Esophagus muscularis mucosa (tissue), 4 donors: Measurements from ENCODE around the gene ELFN1. TPM values are rescaled to one million over a fixed set of nuclear protein-coding genes. Genes with fewer than 3 reads are reported as not detected.

Experiments used
- DNase-seq: peaks from one replicate; pipeline ENCODE4 v3.0.0-alpha.2; 2017; ENCODE audit errors: extremely low spot score
- H3K27ac ChIP-seq, 4 donors: fragments of 200-600 bp; sonication (generic); replicated peaks in 1 of 4; 1 replicate in 3 of 4; 2 replicates in 1 of 4; pipeline ENCODE4 v1.5.1; 2016 to 2019; ENCODE audit warnings: mild to moderate bottlenecking in 1 of 4
- H3K27me3 ChIP-seq, 4 donors: fragments of 200-600 bp; sonication (generic); one replicate each; pipeline versions ENCODE4 v1.5.1 to v1.6.0; 2016 to 2019
- H3K36me3 ChIP-seq, 4 donors: fragments of 200-600 bp; sonication (generic); one replicate each; pipeline ENCODE4 v1.5.1; 2016 to 2019
- H3K4me1 ChIP-seq, 4 donors: fragments of 200-600 bp; sonication (generic); one replicate each; pipeline ENCODE4 v1.5.1; 2016 to 2019
- H3K4me3 ChIP-seq, 4 donors: fragments of 200-600 bp; sonication (generic); 1 replicate in 2 of 4; 2 replicates in 2 of 4; pipeline ENCODE4 v1.5.1; 2016 to 2019; ENCODE audit warnings: mild to moderate bottlenecking in 4 of 4, moderate library complexity in 1 of 4
- H3K9me3 ChIP-seq, 4 donors: fragments of 200-600 bp; sonication (generic); 1 replicate in 3 of 4; 2 replicates in 1 of 4; pipeline ENCODE4 v1.5.1; 2016 to 2019
- CTCF ChIP-seq, 3 experiments: fragments of 200-600 bp in 2 of 3; fragments of 450-650 bp in 1 of 3; sonication (generic) in 2 of 3; IDR thresholded peaks; one replicate each; pipeline ENCODE4 v1.5.1; 2017 to 2019; ENCODE audit warnings: antibody characterized with exemption in 3 of 3, mild to moderate bottlenecking in 2 of 3, moderate library complexity in 1 of 3
- EP300 ChIP-seq: sonication (generic); formaldehyde crosslinking; IDR thresholded peaks from one replicate; pipeline ENCODE4 v1.6.1; 2017; ENCODE audit warnings: antibody characterized with exemption
- POLR2A ChIP-seq: fragments of 450-650 bp; IDR thresholded peaks from one replicate; pipeline ENCODE4 v1.6.1; 2017; ENCODE audit warnings: antibody characterized with exemption, moderate library complexity, mild to moderate bottlenecking, low read depth
- POLR2AphosphoS5 ChIP-seq, 2 donors: sonication (generic); formaldehyde crosslinking; IDR thresholded peaks; one replicate each; pipeline ENCODE4 v1.6.1; 2017; ENCODE audit warnings: antibody characterized with exemption in 2 of 2
- WGBS: methylation state at CpG from one replicate; pipeline ENCODE4 v1.1.5; 2018; 5-methylcytosine and 5-hydroxymethylcytosine counted together
- intact Hi-C: fragments of 100-400 bp; cut with DNase I; formaldehyde crosslinking; loops from one replicate; pipeline ENCODE4 v1.15.1; 2023
- total RNA-seq, 4 donors: library from RNA; depleted of rRNA; stranded (reverse); fragments of >200 nt; gene quantifications; one replicate each; pipeline versions ENCODE4 v1.1.0 to v1.2.1, GENCODE V29; 2016

The ELFN1 gene
- total RNA-seq, 4 donors from 2014 or later, result 0.86 to 3.3 (median 1.9) TPM

- 49% methylated on average over 7 of the region's 7 CpGs for WGBS
- Histone ChIP-seq H3K27me3 (peaks cover 0 to 53% (median 4%) of the 10 kb centered on the region in 4 donors), H3K9me3 (peaks cover 0 to 52% (median 44%) of the 10 kb centered on the region in 4 donors), H3K27ac (no peak overlapping the region), H3K4me3 (no peak overlapping the region), H3K36me3 (no peaks in the 10 kb centered on the region), H3K4me1 (no peaks in the 10 kb centered on the region)
- TF ChIP-seq POLR2A (no peak), CTCF (IDR thresholded peaks at IDR 0.05) (no peak), EP300 (no peak), POLR2AphosphoS5 (IDR thresholded peaks at IDR 0.05) (no peak)
- DNase-seq, result no peak
- intact Hi-C loops, result no loop called here
Observed at GRCh38 chr7:1632506-1632905, 37.6 kb upstream of the ELFN1 start.

- no peak for DNase-seq
- Histone ChIP-seq H3K27ac (no peak overlapping the region), H3K4me1 (no peaks in the 10 kb centered on the region), H3K36me3 (no peaks in the 10 kb centered on the region), H3K9me3 (peaks cover 0 to 58% (median 50%) of the 10 kb centered on the region in 4 donors), H3K27me3 (peaks cover 0 to 57% (median 4%) of the 10 kb centered on the region in 4 donors), H3K4me3 (no peak overlapping the region)
- TF ChIP-seq POLR2AphosphoS5 (IDR thresholded peaks at IDR 0.05) (no peak), POLR2A (no peak), EP300 (no peak), CTCF (IDR thresholded peaks at IDR 0.05) (no peak)
- intact Hi-C loops, result no loop called here
- 64% methylated on average over 14 of the region's 15 CpGs for WGBS
Observed at GRCh38 chr7:1632916-1633785, 36.9 kb upstream of the ELFN1 start.

- no peak overlapping the region for H3K4me3 ChIP-seq
- H3K27ac ChIP-seq, result no peak overlapping the region
- intact Hi-C loops, result no loop called here
- H3K36me3 ChIP-seq, result no peaks in the 10 kb centered on the region
- H3K4me1 ChIP-seq, result no peaks in the 10 kb centered on the region
- peaks cover 0 to 47% (median 37%) of the 10 kb centered on the region in 4 donors for H3K9me3 ChIP-seq
- WGBS, result 100% methylated on average over 1 of the region's 1 CpG
- TF ChIP-seq EP300 (no peak), POLR2A (no peak), POLR2AphosphoS5 (IDR thresholded peaks at IDR 0.05) (no peak), CTCF (IDR thresholded peaks at IDR 0.05) (no peak)
- peaks cover 0 to 63% (median 4%) of the 10 kb centered on the region in 4 donors for H3K27me3 ChIP-seq
- DNase-seq, result no peak
Observed at GRCh38 chr7:1635401-1635800, 34.7 kb upstream of the ELFN1 start.

GRCh38 chr7:1637155-1637554 lies 32.9 kb upstream of the ELFN1 start:
- Histone ChIP-seq H3K27me3 (peaks cover 0 to 67% (median 5%) of the 10 kb centered on the region in 4 donors), H3K36me3 (no peaks in the 10 kb centered on the region), H3K4me3 (no peak overlapping the region), H3K4me1 (no peaks in the 10 kb centered on the region), H3K9me3 (peaks cover 0 to 47% (median 37%) of the 10 kb centered on the region in 4 donors), H3K27ac (no peak overlapping the region)
- 95% methylated on average over 2 of the region's 2 CpGs for WGBS
- no peak for TF ChIP-seq CTCF (IDR thresholded peaks at IDR 0.05)
- TF ChIP-seq POLR2AphosphoS5 (IDR thresholded peaks at IDR 0.05), result no peak
- TF ChIP-seq EP300, result no peak
- no peak for TF ChIP-seq POLR2A
- intact Hi-C loops, result no loop called here
- DNase-seq, result no peak
